ENCODE results near the gene SLC12A7. TPM values are rescaled to one million over a fixed set of nuclear protein-coding genes. Genes with fewer than 3 reads are reported as not detected.
"Not testable (repeated sequence)": the region's sequence is repeated elsewhere in the genome, so short reads cannot be mapped to it uniquely, and the experiment has no call there.

Gene SLC12A7
- total RNA-seq = 10 to 100 TPM; 10.1 to 10.8 TPM

GRCh38 chr5:1111727-1112289 is at the start of gene SLC12A7:
SLC12A7 (minus strand) TSS chr5:1112063; CDS start chr5:1111991, 72 bp downstream.
- peaks cover 24% of the 10 kb centered on the region for H3K4me1 Mint-ChIP-seq (ENCODE audit: low read depth)
- peak; percentile 71 for DNase-seq
- ChIA-PET POLR2A (no interaction called here), CTCF (no interaction called here)
- H3K27me3 Mint-ChIP-seq = no peaks in the 10 kb centered on the region
- H3K9me3 Mint-ChIP-seq = no peaks in the 10 kb centered on the region
- peak within 1 kb of the TSS; percentile 79 for H3K4me3 Mint-ChIP-seq
- no peaks in the 10 kb centered on the region for H3K36me3 Mint-ChIP-seq
- peak within 1 kb of the TSS; percentile 54 for H3K27ac Mint-ChIP-seq
- intact Hi-C loops (cut with micrococcal nuclease) = no loop called here

GRCh38 chr5:1161108-1161832 is 49.4 kb upstream of the SLC12A7 start:
- peaks cover 6% of the 10 kb centered on the region for H3K9me3 Mint-ChIP-seq
- H3K36me3 Mint-ChIP-seq = no peaks in the 10 kb centered on the region
- DNase-seq = no peak
- ChIA-PET POLR2A (no interaction called here), CTCF (interaction anchor here (3.2 kb wide), 1 partner anchor 484 kb away, joined by 13 read pairs; no protein-coding TSS in a partner anchor)
- peaks cover 27% of the 10 kb centered on the region for H3K27me3 Mint-ChIP-seq
- H3K4me3 Mint-ChIP-seq = no peak overlapping the region
- no peaks in the 10 kb centered on the region for H3K4me1 Mint-ChIP-seq (ENCODE audit: low read depth)
- intact Hi-C loops (cut with micrococcal nuclease) = loop anchor here (10.0 kb wide), 1 partner anchor 236 kb away; no protein-coding TSS in a partner anchor
- no peak overlapping the region for H3K27ac Mint-ChIP-seq

DNA sequence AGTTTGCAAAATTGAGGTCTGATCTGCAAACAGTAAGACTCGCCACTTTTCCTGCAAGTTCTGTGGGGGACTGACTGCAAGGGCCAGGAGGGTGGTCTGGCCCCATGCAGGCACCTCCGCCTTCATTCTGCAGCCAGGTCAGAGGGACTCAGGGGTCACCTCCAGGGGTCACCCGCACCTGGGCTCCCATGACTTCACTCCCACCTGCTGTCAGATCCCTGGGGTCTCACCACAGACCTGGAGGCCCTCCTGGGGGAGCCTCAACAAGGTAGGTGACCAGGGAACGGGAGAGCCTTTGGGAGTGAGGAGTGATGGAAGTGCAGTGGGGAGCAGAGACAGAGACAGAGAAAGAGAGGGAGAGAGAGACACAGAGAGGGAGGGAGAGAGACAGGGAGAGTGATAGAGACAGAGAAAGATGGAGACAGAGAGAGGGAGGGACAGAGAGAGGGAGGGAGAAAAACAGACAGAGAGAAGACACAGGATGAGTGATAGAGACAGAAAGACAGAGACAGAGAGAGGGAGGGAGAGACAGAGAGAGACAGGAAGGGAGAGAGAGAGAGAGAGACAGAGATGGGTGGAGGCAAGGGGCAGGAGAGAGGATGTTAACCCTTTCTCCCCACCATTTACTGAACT is 48.0 kb upstream of the SLC12A7 start:
- no peaks in the 10 kb centered on the region for H3K36me3 Mint-ChIP-seq
- ChIA-PET POLR2A (no interaction called here), CTCF (no interaction called here)
- DNase-seq = no peak
- peaks cover 6% of the 10 kb centered on the region for H3K9me3 Mint-ChIP-seq
- H3K27me3 Mint-ChIP-seq = peaks cover 26% of the 10 kb centered on the region
- H3K4me1 Mint-ChIP-seq (ENCODE audit: low read depth) = no peaks in the 10 kb centered on the region
- intact Hi-C loops (cut with micrococcal nuclease) = loop anchor here (10.0 kb wide), 1 partner anchor 235 kb away; no protein-coding TSS in a partner anchor
- no peak overlapping the region for H3K4me3 Mint-ChIP-seq
- H3K27ac Mint-ChIP-seq = no peak overlapping the region

DNA sequence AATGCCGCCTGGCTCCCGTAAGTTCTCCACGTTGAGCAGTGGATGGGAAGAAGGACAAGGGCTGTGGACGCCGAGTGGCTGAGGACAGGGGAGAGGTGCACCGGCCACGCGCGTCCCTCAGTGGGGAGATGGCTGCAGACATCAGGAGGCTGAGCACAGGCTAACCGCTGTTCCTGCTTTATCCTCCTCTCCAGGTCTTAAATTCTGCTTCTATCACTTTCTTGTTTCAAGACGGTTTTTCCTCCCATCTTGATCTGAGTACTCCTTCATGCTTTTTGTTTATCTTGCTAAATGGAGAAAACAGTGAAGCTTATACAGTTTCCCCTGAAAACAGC is 47.4 kb upstream of the SLC12A7 start:
- peaks cover 3% of the 10 kb centered on the region for H3K4me1 Mint-ChIP-seq (ENCODE audit: low read depth)
- H3K9me3 Mint-ChIP-seq = peaks cover 6% of the 10 kb centered on the region
- ChIA-PET CTCF (no interaction called here), POLR2A (no interaction called here)
- H3K36me3 Mint-ChIP-seq = no peaks in the 10 kb centered on the region
- H3K4me3 Mint-ChIP-seq = no peak overlapping the region
- no peak overlapping the region for H3K27ac Mint-ChIP-seq
- H3K27me3 Mint-ChIP-seq = peaks cover 28% of the 10 kb centered on the region
- no peak for DNase-seq
- intact Hi-C loops (cut with micrococcal nuclease) = no loop called here

DNA sequence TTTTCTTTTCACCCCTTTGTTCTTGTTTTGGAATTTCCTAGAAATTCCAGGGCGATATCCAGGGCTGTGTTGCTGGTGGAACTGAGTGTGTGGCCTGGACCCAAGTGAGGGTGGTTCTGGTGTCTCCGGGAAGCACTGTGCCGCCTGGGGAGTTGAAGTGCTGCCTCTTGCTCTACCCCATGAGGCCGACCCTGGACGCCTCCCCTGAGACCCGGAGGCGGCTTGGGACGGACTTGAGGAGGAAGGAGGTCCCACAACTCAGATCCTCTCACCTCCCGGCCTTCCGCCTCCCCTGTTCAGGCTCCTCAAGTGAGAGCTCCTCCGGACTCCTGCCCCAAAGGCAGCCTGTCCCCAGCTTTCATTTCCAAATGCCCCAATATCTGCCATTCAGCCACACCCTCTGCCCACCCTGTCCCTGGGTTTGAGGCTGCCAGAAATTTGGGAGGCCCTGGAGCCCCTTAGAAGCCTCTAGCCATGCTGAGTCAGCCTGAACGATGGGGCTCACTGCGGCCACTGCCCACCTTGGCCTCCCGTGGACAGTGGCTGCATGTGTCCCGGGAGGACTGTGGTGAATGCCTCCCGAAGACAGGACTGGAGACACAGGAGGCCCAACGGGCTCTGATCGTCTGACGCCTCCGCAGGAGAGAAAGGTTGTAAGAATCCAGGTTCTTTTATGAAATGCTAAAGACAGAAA is 46.9 kb upstream of the SLC12A7 start:
- ChIA-PET CTCF (no interaction called here), POLR2A (no interaction called here)
- Mint-ChIP-seq H3K27ac (no peak overlapping the region), H3K36me3 (no peaks in the 10 kb centered on the region), H3K9me3 (peaks cover 6% of the 10 kb centered on the region), H3K4me3 (no peak overlapping the region), H3K4me1 (ENCODE audit: low read depth) (peaks cover 3% of the 10 kb centered on the region), H3K27me3 (peaks cover 32% of the 10 kb centered on the region)
- intact Hi-C loops (cut with micrococcal nuclease) = no loop called here
- no peak for DNase-seq

DNA sequence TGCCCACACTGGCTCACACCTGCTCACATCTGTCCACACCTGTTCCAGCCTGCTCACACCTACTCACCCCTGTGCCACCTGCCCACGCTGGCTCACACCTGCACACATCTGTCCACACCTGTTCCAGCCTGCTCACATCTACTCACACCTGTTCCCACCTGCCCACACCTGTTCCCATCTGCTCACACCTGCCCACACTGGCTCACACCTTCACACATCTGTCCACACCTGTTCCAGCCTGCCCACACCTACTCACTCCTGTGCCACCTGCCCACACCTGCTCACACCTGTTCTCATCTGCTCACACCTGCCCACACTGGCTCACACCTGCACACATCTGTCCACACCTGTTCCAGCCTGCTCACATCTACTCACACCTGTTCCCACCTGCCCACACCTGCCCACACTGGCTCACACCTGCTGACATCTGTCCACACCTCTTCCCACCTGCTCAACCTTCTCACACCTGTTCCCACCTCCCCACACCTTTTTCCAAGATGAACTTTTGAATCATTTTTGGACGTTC is 45.7 kb upstream of the SLC12A7 start:
- H3K27ac Mint-ChIP-seq; H3K36me3 Mint-ChIP-seq; POLR2A ChIA-PET; DNase-seq; intact Hi-C loops (cut with micrococcal nuclease); H3K4me1 Mint-ChIP-seq (ENCODE audit: low read depth); H3K9me3 Mint-ChIP-seq; CTCF ChIA-PET; H3K4me3 Mint-ChIP-seq: not testable (repeated sequence)
- peaks cover 41% of the 10 kb centered on the region for H3K27me3 Mint-ChIP-seq

GRCh38 chr5:1156754-1157460 is 45.0 kb upstream of the SLC12A7 start:
- H3K4me1 Mint-ChIP-seq (ENCODE audit: low read depth) = peaks cover 3% of the 10 kb centered on the region
- ChIA-PET POLR2A (no interaction called here), CTCF (no interaction called here)
- H3K27me3 Mint-ChIP-seq = peaks cover 45% of the 10 kb centered on the region
- DNase-seq = no peak
- H3K27ac Mint-ChIP-seq = no peak overlapping the region
- H3K4me3 Mint-ChIP-seq = no peak overlapping the region
- peaks cover 6% of the 10 kb centered on the region for H3K9me3 Mint-ChIP-seq
- H3K36me3 Mint-ChIP-seq = no peaks in the 10 kb centered on the region
- intact Hi-C loops (cut with micrococcal nuclease) = no loop called here

- Mint-ChIP-seq H3K4me1 (ENCODE audit: low read depth) (peaks cover 3% of the 10 kb centered on the region), H3K27ac (no peak overlapping the region), H3K9me3 (peaks cover 6% of the 10 kb centered on the region), H3K27me3 (peaks cover 46% of the 10 kb centered on the region), H3K4me3 (no peak overlapping the region), H3K36me3 (no peaks in the 10 kb centered on the region)
- ChIA-PET CTCF (no interaction called here), POLR2A (no interaction called here)
- no peak for DNase-seq
- intact Hi-C loops (cut with micrococcal nuclease) = no loop called here
Measured at GRCh38 chr5:1156033-1156753, 44.3 kb upstream of the SLC12A7 start.

GRCh38 chr5:1155191-1156032 is 43.5 kb upstream of the SLC12A7 start:
- no peaks in the 10 kb centered on the region for H3K36me3 Mint-ChIP-seq
- peaks cover 48% of the 10 kb centered on the region for H3K27me3 Mint-ChIP-seq
- H3K27ac Mint-ChIP-seq = no peak overlapping the region
- no peak for DNase-seq
- POLR2A ChIA-PET = interaction anchor here (0.7 kb wide), 1 partner anchor 12 kb away, joined by 3 read pairs; no protein-coding TSS in a partner anchor
- CTCF ChIA-PET = no interaction called here
- peaks cover 3% of the 10 kb centered on the region for H3K4me1 Mint-ChIP-seq (ENCODE audit: low read depth)
- intact Hi-C loops (cut with micrococcal nuclease) = no loop called here
- peaks cover 6% of the 10 kb centered on the region for H3K9me3 Mint-ChIP-seq
- no peak overlapping the region for H3K4me3 Mint-ChIP-seq

DNA sequence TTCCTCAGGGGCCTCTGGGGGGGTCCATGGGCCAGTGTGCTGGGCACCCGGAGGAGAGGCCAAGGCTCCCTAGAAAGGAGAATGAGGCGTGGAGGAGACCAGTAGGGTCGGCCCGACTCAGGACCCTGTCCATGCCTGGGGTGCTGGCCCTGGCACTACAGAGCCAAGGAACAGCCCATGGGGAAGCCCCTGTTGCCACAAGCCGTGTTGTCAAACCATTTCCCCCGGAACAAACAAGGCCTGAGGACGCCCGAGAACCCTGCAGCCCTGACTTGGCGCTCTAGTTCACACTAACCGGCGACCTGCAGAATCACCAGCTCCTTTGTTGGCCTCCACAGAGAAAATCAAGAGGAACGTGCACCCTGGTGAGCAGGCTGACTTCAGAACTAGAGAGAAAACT is 41.6 kb upstream of the SLC12A7 start:
- no peaks in the 10 kb centered on the region for H3K36me3 Mint-ChIP-seq
- intact Hi-C loops (cut with micrococcal nuclease) = no loop called here
- no peak overlapping the region for H3K27ac Mint-ChIP-seq
- peaks cover 6% of the 10 kb centered on the region for H3K9me3 Mint-ChIP-seq
- H3K27me3 Mint-ChIP-seq = peaks cover 41% of the 10 kb centered on the region
- peaks cover 3% of the 10 kb centered on the region for H3K4me1 Mint-ChIP-seq (ENCODE audit: low read depth)
- no peak overlapping the region for H3K4me3 Mint-ChIP-seq
- ChIA-PET POLR2A (no interaction called here), CTCF (no interaction called here)
- DNase-seq = no peak

GRCh38 chr5:1152771-1153282 is 41.0 kb upstream of the SLC12A7 start:
- ChIA-PET POLR2A (no interaction called here), CTCF (no interaction called here)
- Mint-ChIP-seq H3K9me3 (peaks cover 6% of the 10 kb centered on the region), H3K4me1 (ENCODE audit: low read depth) (peaks cover 3% of the 10 kb centered on the region), H3K27me3 (peaks cover 38% of the 10 kb centered on the region), H3K36me3 (no peaks in the 10 kb centered on the region), H3K27ac (no peak overlapping the region), H3K4me3 (no peak overlapping the region)
- intact Hi-C loops (cut with micrococcal nuclease) = no loop called here
- DNase-seq = no peak

All from activated CD4-positive, alpha-beta memory T cell treated with anti-CD3 and anti-CD28 coated beads for 36 hours (primary cell).